A549 (cell line): ENCODE measurements around the gene EED. TPM values are rescaled to one million over a fixed set of nuclear protein-coding genes. Genes with fewer than 3 reads are reported as not detected.

Experiments used
- ATAC-seq, 2 experiments: fragments of 200-7000 bp in 1 of 2; fragments of >200 bp in 1 of 2; cut with Nextera tagmentation in 1 of 2; cut with Tn5 transposase in 1 of 2; 3 replicates each; pipeline versions ENCODE4 v1.8.0 to v1.9.1; 2018 to 2020; ENCODE audit warnings: mild to moderate bottlenecking in 1 of 2, moderate library complexity in 1 of 2
- CTCF ChIA-PET: fragments of 300-600 bp; sonication (Branson Sonifier 250); formaldehyde crosslinking; extraction: SDS; loops from one replicate; lab custom pipeline; 2021; ENCODE audit warnings: antibody characterized with exemption, inconsistent platforms; lab: Yijun Ruan, JAX
- POLR2A ChIA-PET: fragments of 350-600 bp; formaldehyde crosslinking; extraction: SDS; loops from one replicate; lab custom pipeline; 2021; ENCODE audit warnings: antibody characterized with exemption, inconsistent platforms; lab: Yijun Ruan, JAX
- DNase-seq, 2 experiments: peaks; one replicate each; pipeline versions ENCODE4 v3.0.0 to v3.0.0-alpha.2; 2011 to 2016; ENCODE audit warnings: low read depth in 1 of 2, low spot score in 1 of 2
- FAIRE-seq: peaks from 2 replicates; lab custom pipeline; 2011; peaks lifted over from hg19 to GRCh38; lab: Jason Lieb, UNC
- H3K27ac ChIP-seq, 2 experiments: fragments of >200 bp; sonication (Bioruptor Twin); formaldehyde crosslinking; 3 replicates each; pipeline ENCODE4 v1.5.1; 2016 to 2017
- H3K4me1 ChIP-seq: fragments of >200 bp; sonication (Bioruptor Twin); formaldehyde crosslinking; 3 replicates; pipeline ENCODE4 v1.6.1; 2016
- H3K4me2 ChIP-seq: fragments of >200 bp; sonication (Bioruptor Twin); formaldehyde crosslinking; 3 replicates; pipeline ENCODE4 v1.6.1; 2016
- H3K4me3 ChIP-seq: fragments of >200 bp; sonication (Bioruptor Twin); formaldehyde crosslinking; 3 replicates; pipeline ENCODE4 v1.5.1; 2016
- H3K9me3 ChIP-seq: fragments of >200 bp; sonication (Bioruptor Twin); formaldehyde crosslinking; 3 replicates; pipeline ENCODE4 v1.6.1; 2016
- BHLHE40 ChIP-seq: IDR thresholded peaks from 2 replicates; pipeline ENCODE4 v1.6.1; 2012; ENCODE audit warnings: low read depth, low read length, inconsistent platforms
- CEBPB ChIP-seq, 2 experiments: fragments of >200 bp in 1 of 2; sonication (Bioruptor Twin) in 1 of 2; formaldehyde crosslinking in 1 of 2; IDR thresholded peaks; 2 replicates each; pipeline ENCODE4 v1.6.1; 2012 to 2016
- CHD2 ChIP-seq: fragments of 150-350 bp; IDR thresholded peaks from 2 replicates; pipeline ENCODE4 v1.6.1; 2014; ENCODE audit warnings: low read length; ENCODE audit not compliant: partially characterized antibody
- EHF ChIP-seq: fragments of 250-450 bp; sonication (Bioruptor Pico); IDR thresholded peaks from 2 replicates; pipeline ENCODE4 v1.5.0; 2020; ENCODE audit warnings: mild to moderate bottlenecking
- FOXS1 ChIP-seq: fragments of 250-450 bp; sonication (Bioruptor Pico); IDR thresholded peaks from 2 replicates; pipeline ENCODE4 v1.5.0; 2020; ENCODE audit warnings: mild to moderate bottlenecking, moderate library complexity
- HDAC2 ChIP-seq: fragments of 200-600 bp; sonication (generic); IDR thresholded peaks from 2 replicates; pipeline ENCODE4 v1.6.1; 2016
- HEYL ChIP-seq: fragments of 250-450 bp; sonication (Bioruptor Pico); IDR thresholded peaks from 2 replicates; pipeline ENCODE4 v1.8.0; 2021; ENCODE audit warnings: mild to moderate bottlenecking, moderate library complexity
- HOXA7 ChIP-seq: fragments of 250-450 bp; sonication (Bioruptor Pico); IDR thresholded peaks from 2 replicates; pipeline ENCODE4 v1.5.0; 2020; ENCODE audit warnings: mild to moderate bottlenecking, moderate library complexity
- HOXB13 ChIP-seq: fragments of 250-450 bp; sonication (Bioruptor Pico); IDR thresholded peaks from 2 replicates; pipeline ENCODE4 v1.5.0; 2020; ENCODE audit warnings: low read depth, mild to moderate bottlenecking, moderate library complexity
- HOXB5 ChIP-seq: fragments of 250-450 bp; sonication (Bioruptor Pico); IDR thresholded peaks from 2 replicates; pipeline ENCODE4 v1.5.0; 2020; ENCODE audit warnings: mild to moderate bottlenecking, moderate library complexity
- JUNB ChIP-seq: fragments of >200 bp; sonication (Bioruptor Twin); formaldehyde crosslinking; IDR thresholded peaks from 2 replicates; pipeline ENCODE4 v1.6.1; 2016
- KDM1A ChIP-seq: fragments of 200-600 bp; sonication (generic); IDR thresholded peaks from 2 replicates; pipeline ENCODE4 v1.6.1; 2016; ENCODE audit warnings: low read depth, mild to moderate bottlenecking
- MAZ ChIP-seq: fragments of 150-350 bp; IDR thresholded peaks from 2 replicates; pipeline ENCODE4 v1.6.1; 2014; ENCODE audit warnings: antibody characterized with exemption, low read depth, low read length, borderline replicate concordance
- NFE2L2 ChIP-seq: fragments of 150-350 bp; conservative IDR thresholded peaks from 2 replicates; pipeline ENCODE4 v1.6.1; 2014; ENCODE audit warnings: low read length
- NPAS2 ChIP-seq: fragments of 250-450 bp; sonication (Bioruptor Pico); IDR thresholded peaks from 2 replicates; pipeline ENCODE4 v1.8.0; 2022; ENCODE audit warnings: mild to moderate bottlenecking, moderate library complexity, borderline replicate concordance
- NR3C1 ChIP-seq: fragments of >200 bp; sonication (Bioruptor Twin); formaldehyde crosslinking; IDR thresholded peaks from 3 replicates; pipeline ENCODE4 v1.6.1; 2017
- PHF8 ChIP-seq: fragments of 200-600 bp; sonication (generic); IDR thresholded peaks from 2 replicates; pipeline ENCODE4 v1.6.1; 2016; ENCODE audit warnings: low read depth, mild to moderate bottlenecking, antibody characterized with exemption, moderate library complexity, borderline replicate concordance
- POLR2A ChIP-seq: IDR thresholded peaks from 2 replicates; pipeline ENCODE4 v1.6.1; 2012; ENCODE audit warnings: mild to moderate bottlenecking, low read length
- RAD21 ChIP-seq, 2 experiments: fragments of >200 bp in 1 of 2; sonication (Bioruptor Twin) in 1 of 2; formaldehyde crosslinking in 1 of 2; IDR thresholded peaks in 1 of 2; conservative IDR thresholded peaks in 1 of 2; 2 replicates in 1 of 2; 3 replicates in 1 of 2; pipeline ENCODE4 v1.6.1; 2012 to 2018; ENCODE audit warnings: inconsistent platforms in 1 of 2
- RCOR1 ChIP-seq: fragments of 150-350 bp; IDR thresholded peaks from 2 replicates; pipeline ENCODE4 v1.6.1; 2014; ENCODE audit warnings: antibody characterized with exemption, low read length, low read depth
- SMC3 ChIP-seq: fragments of >200 bp; sonication (Bioruptor Twin); formaldehyde crosslinking; IDR thresholded peaks from 3 replicates; pipeline ENCODE4 v1.6.1; 2018; ENCODE audit warnings: inconsistent platforms
- SREBF2 ChIP-seq: fragments of 450-650 bp; IDR thresholded peaks from 2 replicates; pipeline ENCODE4 v1.6.1; 2014; ENCODE audit warnings: mild to moderate bottlenecking, moderate library complexity
- TP53 ChIP-seq: fragments of 250-450 bp; sonication (Bioruptor Pico); IDR thresholded peaks from 2 replicates; pipeline ENCODE4 v1.5.0; 2021; ENCODE audit warnings: mild to moderate bottlenecking, moderate library complexity
- ZNF302 ChIP-seq: fragments of 250-450 bp; sonication (Bioruptor Pico); IDR thresholded peaks from 2 replicates; pipeline ENCODE4 v1.9.0; 2021; ENCODE audit warnings: inconsistent platforms, mild to moderate bottlenecking, moderate library complexity
- WGBS: methylation state at CpG from one replicate; pipeline ENCODE4 v1.1.6; 2017; ENCODE audit errors: missing lambda C conversion rate; 5-methylcytosine and 5-hydroxymethylcytosine counted together
- polyA plus RNA-seq, 4 experiments: library from polyadenylated mRNA; depleted of rRNA in 3 of 4; stranded (reverse); fragments of >200 nt; fragmentation: RNase III in 1 of 4; extraction: RNeasy Plus Mini Kit Qiagen cat#74134 plus additional on column Dnase treatment in 1 of 4; gene quantifications; 2 replicates in 3 of 4; 3 replicates in 1 of 4; pipeline ENCODE4 v1.2.3, GENCODE V29; 2011 to 2017
- TF ChIP-seq, protein P1 (sequence below): fragments of >200 bp; sonication (Bioruptor Twin); formaldehyde crosslinking; IDR thresholded peaks from 3 replicates; pipeline ENCODE4 v1.6.1; 2016
- TF ChIP-seq, protein P2 (sequence below): fragments of 150-350 bp; IDR thresholded peaks from 2 replicates; pipeline ENCODE4 v1.6.1; 2014; ENCODE audit warnings: low read depth, mild to moderate bottlenecking, low read length
- TF ChIP-seq, protein P3 (sequence below): IDR thresholded peaks from 2 replicates; pipeline ENCODE4 v1.6.1; 2012
- TF ChIP-seq, protein P4 (sequence below): fragments of 250-450 bp; sonication (Bioruptor Pico); IDR thresholded peaks from 2 replicates; pipeline ENCODE4 v1.5.0; 2020; ENCODE audit warnings: low read depth, mild to moderate bottlenecking, moderate library complexity
- TF ChIP-seq, protein P5 (sequence below): fragments of >200 bp; sonication (Bioruptor Twin); formaldehyde crosslinking; IDR thresholded peaks from 3 replicates; pipeline ENCODE4 v1.5.1; 2016
- TF ChIP-seq, protein P6 (sequence below): fragments of 250-450 bp; sonication (Bioruptor Pico); IDR thresholded peaks from 2 replicates; pipeline ENCODE4 v1.5.0; 2021; ENCODE audit warnings: mild to moderate bottlenecking, moderate library complexity, borderline replicate concordance

EED gene
- polyA plus RNA-seq, 2 of the 4 experiments (the other 2 are of a cell fraction), result 33.0 to 43.6 TPM

DNA sequence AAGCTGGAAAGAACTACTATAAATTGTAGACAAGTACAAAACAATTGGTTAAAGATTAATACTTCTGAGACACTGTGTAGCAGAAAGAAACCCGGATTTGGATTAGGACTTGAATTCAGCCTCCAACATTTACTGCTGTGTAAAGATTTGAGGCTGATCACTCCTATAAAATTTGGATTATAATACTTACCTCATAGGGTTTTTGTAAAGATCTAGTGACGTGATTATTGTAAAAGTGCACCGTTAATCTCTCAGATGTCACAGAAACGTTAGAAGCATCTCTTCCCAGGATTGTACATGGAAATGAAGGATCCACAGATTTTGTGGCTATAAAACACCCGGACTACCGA, 57.2 kb downstream of the EED start:
- ChIA-PET CTCF (interaction anchor here (1.0 to 2.2 kb wide), 3 partner anchors 10 to 447 kb away, joined by 3 to 18 read pairs (median 4); partner anchors contain the start of gene CCDC83), POLR2A (no interaction called here)
- Histone ChIP-seq H3K4me3 (peak overlapping the region; percentile 66), H3K9me3 (no peaks in the 10 kb centered on the region), H3K4me2 (peak overlapping the region; percentile 69), H3K27ac (peak overlapping the region; percentile 43 to 59), H3K4me1 (peaks cover 15% of the 10 kb centered on the region; the same call in 2 of the 3 replicates)
- FAIRE-seq, result no peak
- peak in 1 of 2 experiments; percentile 8; a peak in 2 of 6 replicates for ATAC-seq
- no peak for TF ChIP-seq SMC3
- TF ChIP-seq, protein P1, sequence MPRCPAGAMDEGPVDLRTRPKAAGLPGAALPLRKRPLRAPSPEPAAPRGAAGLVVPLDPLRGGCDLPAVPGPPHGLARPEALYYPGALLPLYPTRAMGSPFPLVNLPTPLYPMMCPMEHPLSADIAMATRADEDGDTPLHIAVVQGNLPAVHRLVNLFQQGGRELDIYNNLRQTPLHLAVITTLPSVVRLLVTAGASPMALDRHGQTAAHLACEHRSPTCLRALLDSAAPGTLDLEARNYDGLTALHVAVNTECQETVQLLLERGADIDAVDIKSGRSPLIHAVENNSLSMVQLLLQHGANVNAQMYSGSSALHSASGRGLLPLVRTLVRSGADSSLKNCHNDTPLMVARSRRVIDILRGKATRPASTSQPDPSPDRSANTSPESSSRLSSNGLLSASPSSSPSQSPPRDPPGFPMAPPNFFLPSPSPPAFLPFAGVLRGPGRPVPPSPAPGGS, result no peak
- TF ChIP-seq RCOR1, result no peak
- TF ChIP-seq MAZ, result no peak
- no peak for TF ChIP-seq CHD2
- TF ChIP-seq RAD21 (conservative IDR thresholded peaks at IDR 0.05 in 1 of 2, IDR thresholded peaks at IDR 0.05 in 1 of 2), result no peak
- TF ChIP-seq, protein P2, sequence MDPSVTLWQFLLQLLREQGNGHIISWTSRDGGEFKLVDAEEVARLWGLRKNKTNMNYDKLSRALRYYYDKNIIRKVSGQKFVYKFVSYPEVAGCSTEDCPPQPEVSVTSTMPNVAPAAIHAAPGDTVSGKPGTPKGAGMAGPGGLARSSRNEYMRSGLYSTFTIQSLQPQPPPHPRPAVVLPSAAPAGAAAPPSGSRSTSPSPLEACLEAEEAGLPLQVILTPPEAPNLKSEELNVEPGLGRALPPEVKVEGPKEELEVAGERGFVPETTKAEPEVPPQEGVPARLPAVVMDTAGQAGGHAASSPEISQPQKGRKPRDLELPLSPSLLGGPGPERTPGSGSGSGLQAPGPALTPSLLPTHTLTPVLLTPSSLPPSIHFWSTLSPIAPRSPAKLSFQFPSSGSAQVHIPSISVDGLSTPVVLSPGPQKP, result no peak
- TF ChIP-seq EHF (CRISPR knock-in tag), result no peak
- no peak for TF ChIP-seq HEYL (CRISPR knock-in tag)
- TF ChIP-seq, protein P3, sequence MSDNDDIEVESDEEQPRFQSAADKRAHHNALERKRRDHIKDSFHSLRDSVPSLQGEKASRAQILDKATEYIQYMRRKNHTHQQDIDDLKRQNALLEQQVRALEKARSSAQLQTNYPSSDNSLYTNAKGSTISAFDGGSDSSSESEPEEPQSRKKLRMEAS, result no peak
- no peak for TF ChIP-seq FOXS1 (CRISPR knock-in tag)
- no peak for TF ChIP-seq POLR2A
- TF ChIP-seq, protein P4, sequence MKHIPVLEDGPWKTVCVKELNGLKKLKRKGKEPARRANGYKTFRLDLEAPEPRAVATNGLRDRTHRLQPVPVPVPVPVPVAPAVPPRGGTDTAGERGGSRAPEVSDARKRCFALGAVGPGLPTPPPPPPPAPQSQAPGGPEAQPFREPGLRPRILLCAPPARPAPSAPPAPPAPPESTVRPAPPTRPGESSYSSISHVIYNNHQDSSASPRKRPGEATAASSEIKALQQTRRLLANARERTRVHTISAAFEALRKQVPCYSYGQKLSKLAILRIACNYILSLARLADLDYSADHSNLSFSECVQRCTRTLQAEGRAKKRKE, result no peak
- TF ChIP-seq JUNB, result no peak
- no peak for TF ChIP-seq NPAS2 (CRISPR knock-in tag)
- TF ChIP-seq CEBPB (IDR thresholded peaks at IDR 0.05), result no peak
- DNase-seq, result no peak
- WGBS, result under 1% methylated on average over 6 of the region's 6 CpGs

DNA sequence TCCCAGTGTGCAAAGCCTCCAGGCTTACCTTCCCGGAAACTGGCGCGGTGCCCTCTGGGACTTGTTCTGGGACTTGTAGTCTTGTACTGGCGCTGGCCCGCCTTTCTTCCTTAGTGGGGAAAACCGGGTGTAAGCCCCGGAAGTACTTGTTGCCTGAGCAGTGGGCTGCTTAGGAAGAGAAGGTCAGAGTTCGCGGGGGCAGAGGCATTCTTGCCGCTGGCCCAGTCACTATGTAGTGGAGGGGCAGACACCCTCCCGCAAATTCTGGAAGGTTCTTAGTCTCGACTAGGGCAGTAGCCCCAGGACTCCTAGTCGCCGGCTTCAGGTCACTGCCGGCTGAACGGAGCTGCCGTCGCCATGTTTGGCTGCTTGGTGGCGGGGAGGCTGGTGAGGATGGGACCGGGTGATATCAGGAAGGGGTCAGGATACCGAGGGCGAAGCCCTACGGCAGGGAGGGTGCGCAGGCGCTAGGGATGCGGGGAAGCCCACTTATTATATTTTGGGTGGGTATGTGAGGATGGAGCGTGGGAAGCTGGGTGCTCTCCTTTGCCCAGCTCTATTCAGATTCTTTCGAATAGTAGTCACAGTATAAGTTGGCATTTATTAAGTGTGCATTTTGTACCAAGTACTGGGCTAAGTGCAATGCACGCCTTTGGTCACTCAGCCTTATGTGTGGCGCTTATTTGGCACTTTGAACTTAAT, 57.7 kb downstream of the EED start, which contains the start of gene HIKESHI:
TSS of gene HIKESHI (plus strand) at position 149 of the 702 bp plus-strand sequence. CDS start at position 358, 209 bp downstream.
- peak; percentile 100 for ATAC-seq
- POLR2A ChIA-PET, result interaction anchor here (1.0 kb wide), 1 partner anchor 57 kb away, joined by 3 read pairs; no protein-coding TSS in a partner anchor
- FAIRE-seq, result peak; percentile 49
- TF ChIP-seq PHF8 (peak; percentile 91; the same call in 1 of the 2 replicates), HDAC2 (no peak), MAZ (no peak), HOXA7 (no peak), NR3C1 (no peak), EHF (CRISPR knock-in tag) (no peak; the same call in 1 of the 2 replicates), HOXB13 (CRISPR knock-in tag) (no peak), TP53 (CRISPR knock-in tag) (no peak), NFE2L2 (no peak), CHD2 (peak; percentile 37), HOXB5 (CRISPR knock-in tag) (0 out of 2 replicates have a peak, but pooled peaks have one; percentile 69), BHLHE40 (no peak), SREBF2 (no peak), POLR2A (peak; percentile 64), KDM1A (no peak), ZNF302 (CRISPR knock-in tag) (no peak)
- TF ChIP-seq, protein P5, sequence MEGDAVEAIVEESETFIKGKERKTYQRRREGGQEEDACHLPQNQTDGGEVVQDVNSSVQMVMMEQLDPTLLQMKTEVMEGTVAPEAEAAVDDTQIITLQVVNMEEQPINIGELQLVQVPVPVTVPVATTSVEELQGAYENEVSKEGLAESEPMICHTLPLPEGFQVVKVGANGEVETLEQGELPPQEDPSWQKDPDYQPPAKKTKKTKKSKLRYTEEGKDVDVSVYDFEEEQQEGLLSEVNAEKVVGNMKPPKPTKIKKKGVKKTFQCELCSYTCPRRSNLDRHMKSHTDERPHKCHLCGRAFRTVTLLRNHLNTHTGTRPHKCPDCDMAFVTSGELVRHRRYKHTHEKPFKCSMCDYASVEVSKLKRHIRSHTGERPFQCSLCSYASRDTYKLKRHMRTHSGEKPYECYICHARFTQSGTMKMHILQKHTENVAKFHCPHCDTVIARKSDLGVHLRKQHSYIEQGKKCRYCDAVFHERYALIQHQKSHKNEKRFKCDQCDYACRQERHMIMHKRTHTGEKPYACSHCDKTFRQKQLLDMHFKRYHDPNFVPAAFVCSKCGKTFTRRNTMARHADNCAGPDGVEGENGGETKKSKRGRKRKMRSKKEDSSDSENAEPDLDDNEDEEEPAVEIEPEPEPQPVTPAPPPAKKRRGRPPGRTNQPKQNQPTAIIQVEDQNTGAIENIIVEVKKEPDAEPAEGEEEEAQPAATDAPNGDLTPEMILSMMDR, result no peak
- TF ChIP-seq, protein P6, sequence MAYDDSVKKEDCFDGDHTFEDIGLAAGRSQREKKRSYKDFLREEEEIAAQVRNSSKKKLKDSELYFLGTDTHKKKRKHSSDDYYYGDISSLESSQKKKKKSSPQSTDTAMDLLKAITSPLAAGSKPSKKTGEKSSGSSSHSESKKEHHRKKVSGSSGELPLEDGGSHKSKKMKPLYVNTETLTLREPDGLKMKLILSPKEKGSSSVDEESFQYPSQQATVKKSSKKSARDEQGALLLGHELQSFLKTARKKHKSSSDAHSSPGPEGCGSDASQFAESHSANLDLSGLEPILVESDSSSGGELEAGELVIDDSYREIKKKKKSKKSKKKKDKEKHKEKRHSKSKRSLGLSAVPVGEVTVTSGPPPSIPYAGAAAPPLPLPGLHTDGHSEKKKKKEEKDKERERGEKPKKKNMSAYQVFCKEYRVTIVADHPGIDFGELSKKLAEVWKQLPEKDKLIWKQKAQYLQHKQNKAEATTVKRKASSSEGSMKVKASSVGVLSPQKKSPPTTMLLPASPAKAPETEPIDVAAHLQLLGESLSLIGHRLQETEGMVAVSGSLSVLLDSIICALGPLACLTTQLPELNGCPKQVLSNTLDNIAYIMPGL (CRISPR knock-in tag), result no peak
- TF ChIP-seq, protein P3, result peak; percentile 55

More for the DNA sequence above, 57.7 kb downstream of the EED start, which contains the start of gene HIKESHI:
- CTCF ChIA-PET, result interaction anchor here (1.1 to 2.2 kb wide), 4 partner anchors 11 to 447 kb away, joined by 3 to 18 read pairs (median 5); partner anchors contain the start of gene CCDC83
- peak within 1 kb of the TSS; percentile 86 for H3K4me2 ChIP-seq
- DNase-seq, result peak; percentile 93 to 97
- 2% methylated on average over 24 of the region's 30 CpGs for WGBS
- peaks cover 15% of the 10 kb centered on the region; the same call in 2 of the 3 replicates for H3K4me1 ChIP-seq
- no peaks in the 10 kb centered on the region for H3K9me3 ChIP-seq
- peak within 1 kb of the TSS; percentile 66 for H3K4me3 ChIP-seq
- H3K27ac ChIP-seq, result peak within 1 kb of the TSS; percentile 83 to 94
